HuH-7 (cell line): ENCODE data around the gene RAB27A.
A peak's percentile ranks its signal among the peaks of the same experiment; 100 is the strongest.
"Not testable (repeated sequence)": the region's sequence is repeated elsewhere in the genome, so short reads cannot be mapped to it uniquely, and the experiment has no call there.

ENCODE experiments used
- DNase-seq: peaks from one replicate; pipeline ENCODE4 v3.0.0; 2011; ENCODE audit warnings: low spot score

RAB27A gene

DNA sequence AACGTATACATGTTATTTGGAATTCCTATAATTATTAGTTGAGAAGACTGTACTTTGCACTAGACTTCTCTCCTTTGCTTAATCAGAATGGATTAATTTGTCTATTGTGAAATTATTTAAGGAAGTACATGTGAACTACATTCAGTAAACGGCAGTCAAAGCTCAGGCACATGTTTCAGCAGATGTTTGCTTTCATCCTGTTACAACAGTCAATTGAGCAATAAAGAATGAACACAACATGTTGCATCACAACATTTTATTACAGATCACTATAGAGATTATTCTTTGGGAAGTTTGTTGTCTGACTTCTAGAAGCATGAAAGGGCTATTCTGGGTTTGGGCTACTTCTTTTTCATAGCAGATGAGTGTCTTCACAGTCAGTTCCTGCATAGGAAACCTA lies 39.2 kb downstream of the RAB27A start:
- peak; percentile 45 for DNase-seq

DNA sequence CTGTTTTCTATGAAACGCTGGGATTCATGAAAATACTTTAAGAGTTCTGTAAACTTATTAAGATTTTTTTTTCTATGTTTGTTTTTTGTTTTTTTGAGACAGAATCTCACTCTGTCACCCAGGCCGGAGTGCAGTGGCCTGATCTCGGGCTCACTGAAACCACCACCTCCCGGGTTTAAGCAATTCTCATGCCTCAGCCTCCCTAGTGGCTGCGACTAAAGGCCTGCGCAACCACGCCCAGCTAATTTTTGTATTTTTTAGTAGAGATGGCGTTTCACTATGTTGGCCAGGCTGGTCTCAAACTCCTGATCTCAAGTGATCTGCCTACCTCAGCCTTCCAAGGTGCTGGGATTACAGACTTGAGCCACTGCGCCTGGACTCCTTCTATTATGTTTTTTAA lies 39.7 kb downstream of the RAB27A start:
- DNase-seq = not testable (repeated sequence)

GRCh38 chr15:55248895-55249294 lies 40.7 kb downstream of the RAB27A start:
- no peak for DNase-seq

- DNase-seq = no peak
Measured at GRCh38 chr15:55247766-55248427, 41.7 kb downstream of the RAB27A start.

DNA sequence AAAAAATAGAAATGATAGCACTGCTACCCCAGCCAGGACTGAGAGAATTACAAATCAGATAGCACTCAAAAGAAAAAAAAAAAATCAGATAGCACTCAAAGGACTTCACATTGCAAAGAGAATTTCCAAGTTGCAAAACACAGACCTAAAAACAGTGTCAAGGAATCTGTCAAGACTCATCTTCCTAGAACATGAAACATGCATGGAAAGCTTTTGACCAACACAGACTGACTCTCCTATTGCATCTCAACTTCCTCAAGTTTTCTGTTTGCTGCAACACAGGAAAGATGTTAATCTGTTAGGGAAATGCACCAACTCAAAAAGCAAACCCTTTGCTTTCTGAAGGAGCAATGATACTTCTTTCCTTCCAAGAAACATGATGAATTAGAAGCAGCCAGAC lies 42.3 kb downstream of the RAB27A start:
- no peak for DNase-seq

DNA sequence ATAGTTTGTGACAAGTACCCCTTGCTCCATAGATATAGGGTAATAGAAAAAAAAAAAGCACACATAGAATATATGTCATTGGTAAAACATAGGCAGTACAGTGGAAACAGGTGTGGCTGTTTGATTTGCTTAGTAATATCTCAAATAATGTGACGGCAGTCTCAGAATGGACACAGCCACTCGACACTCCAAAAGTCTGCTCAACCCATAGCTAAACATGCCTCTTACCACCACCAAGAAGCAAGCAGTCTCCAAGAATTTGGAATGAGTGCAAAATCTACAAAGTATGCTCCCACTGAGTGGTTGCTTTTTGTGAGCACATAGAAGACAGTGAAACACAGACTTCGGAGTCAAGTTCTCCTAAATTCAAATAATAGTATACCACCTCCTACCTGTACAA lies 43.0 kb downstream of the RAB27A start:
- DNase-seq = no peak

DNA sequence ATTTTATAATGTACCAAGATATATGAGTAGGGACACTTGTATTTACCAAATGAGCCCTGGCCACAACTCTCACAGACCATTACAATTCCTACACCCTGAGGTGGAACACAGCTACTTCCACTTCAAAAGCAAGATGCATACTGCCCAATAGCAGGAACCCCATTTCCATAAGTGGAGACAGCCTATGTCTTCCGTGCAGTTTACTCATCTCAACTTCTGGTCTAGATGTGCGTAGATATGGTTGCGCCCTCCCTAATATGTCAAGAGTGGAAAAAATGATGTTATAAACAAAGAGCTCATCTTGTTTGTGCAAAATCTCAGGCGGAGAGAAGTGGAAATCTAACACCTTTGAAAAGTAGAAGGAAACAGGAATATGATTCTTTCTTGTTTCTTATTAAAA lies 44.6 kb downstream of the RAB27A start:
- no peak for DNase-seq

DNA sequence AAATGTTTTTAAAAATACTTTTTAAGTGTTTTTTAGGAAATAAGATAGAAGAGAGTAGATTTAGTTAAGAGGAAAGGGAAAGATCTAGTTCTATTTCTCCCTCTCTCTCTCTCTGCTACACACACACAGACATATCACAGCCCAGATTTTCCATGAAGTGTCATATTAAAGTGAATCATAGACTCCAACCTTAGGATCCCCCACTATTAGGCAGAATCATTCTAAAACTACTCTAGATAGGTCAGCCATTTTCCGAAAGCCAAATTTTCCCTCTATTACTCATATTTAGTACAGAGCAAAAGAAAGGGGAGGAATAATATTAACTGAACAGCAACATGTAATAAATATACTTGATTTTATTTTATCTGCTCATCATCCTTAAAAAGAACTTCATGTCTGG lies 47.7 kb downstream of the RAB27A start:
- DNase-seq = no peak

- DNase-seq = no peak
Measured at GRCh38 chr15:55241186-55241585, 48.4 kb downstream of the RAB27A start.

DNA sequence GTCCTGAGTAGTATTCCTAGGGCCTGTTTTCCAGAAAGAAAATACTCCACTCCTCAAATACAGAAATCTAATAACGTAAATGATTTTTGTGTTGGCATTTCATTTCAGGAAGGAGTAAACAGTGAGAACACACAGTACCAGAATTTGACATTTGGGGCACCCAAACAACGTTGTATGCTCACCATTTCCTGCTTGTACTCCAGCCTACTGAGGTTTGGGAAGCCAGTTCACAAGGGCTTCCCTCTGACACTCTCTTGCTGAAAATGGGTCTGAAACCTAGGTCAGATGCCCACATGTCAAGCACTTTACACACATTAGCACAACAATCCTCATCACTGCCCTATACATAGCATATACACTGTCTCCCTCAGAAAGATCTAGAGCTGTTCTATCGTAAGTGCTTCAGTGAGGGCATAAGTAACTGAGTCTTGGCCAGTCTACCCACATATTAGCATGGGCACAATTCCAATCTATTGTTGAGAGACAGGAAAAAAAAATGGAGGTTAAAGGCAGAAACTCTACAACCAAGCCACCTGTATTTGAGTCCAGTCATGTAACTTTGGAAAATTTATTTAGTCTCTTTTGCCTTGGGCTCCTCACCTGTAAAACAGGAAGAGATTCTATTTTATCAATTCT lies 49.4 kb downstream of the RAB27A start:
- no peak for DNase-seq

GRCh38 chr15:55239440-55240124 lies 50.0 kb downstream of the RAB27A start:
- DNase-seq = no peak

- DNase-seq = no peak
Measured at GRCh38 chr15:55238877-55239276, 50.7 kb downstream of the RAB27A start.

GRCh38 chr15:55237219-55238130 lies 52.1 kb downstream of the RAB27A start:
- no peak for DNase-seq

GRCh38 chr15:55235546-55236036 lies 54.0 kb downstream of the RAB27A start:
- no peak for DNase-seq

- no peak for DNase-seq
Measured at GRCh38 chr15:55234800-55235104, 54.9 kb downstream of the RAB27A start.

DNA sequence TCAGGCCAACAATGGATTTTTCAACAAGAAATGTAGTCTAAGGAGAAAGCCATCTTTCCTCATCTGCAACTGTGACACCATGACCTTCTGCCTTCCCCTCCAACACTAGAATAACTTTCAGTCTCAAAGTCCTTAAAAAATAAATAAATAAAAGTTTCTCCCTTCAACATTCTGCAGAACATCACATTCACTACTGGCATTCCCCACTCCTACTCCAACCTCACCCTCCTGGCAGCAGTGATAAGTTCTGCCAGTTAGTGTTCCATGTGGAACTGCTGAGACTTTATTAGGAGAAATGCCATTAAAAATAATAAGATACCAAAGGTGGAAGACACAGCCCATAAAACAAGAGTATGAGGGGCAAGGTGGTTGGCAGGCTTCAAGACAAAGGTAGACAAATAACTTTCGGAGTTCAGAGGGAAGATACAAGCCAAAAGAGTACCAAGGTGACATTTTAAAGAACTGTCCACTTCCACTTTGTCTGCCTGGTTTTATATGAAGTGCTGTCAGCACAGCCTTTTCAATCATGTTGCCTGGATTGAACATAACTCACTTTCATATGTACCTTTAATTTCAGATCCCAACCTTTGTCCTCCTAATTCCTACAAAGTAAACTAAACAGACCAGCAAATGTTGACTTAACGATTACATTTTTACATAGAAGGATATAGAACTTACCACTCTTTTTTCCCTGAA lies 55.4 kb downstream of the RAB27A start:
- no peak for DNase-seq

- no peak for DNase-seq
Measured at GRCh38 chr15:55231455-55231854, 58.2 kb downstream of the RAB27A start.

DNA sequence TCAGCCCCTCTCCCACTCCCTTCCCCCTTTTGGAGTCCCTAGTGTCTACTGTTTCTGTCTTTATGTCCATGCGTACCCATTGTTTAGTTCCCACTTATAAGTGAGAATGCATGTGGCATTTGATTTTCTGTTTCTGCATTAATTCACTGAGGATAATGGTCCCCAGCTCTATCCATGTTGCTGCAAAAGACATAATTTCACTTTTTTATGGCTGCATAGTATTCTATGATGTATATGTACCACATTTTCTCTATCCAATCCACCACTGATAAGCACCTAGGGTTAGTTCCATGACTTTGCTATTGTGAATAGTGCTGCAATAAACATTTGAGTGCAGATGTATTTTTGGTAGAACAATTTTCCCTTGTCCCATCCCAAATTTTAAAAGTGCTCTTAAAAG lies 58.7 kb downstream of the RAB27A start:
- DNase-seq = no peak

DNA sequence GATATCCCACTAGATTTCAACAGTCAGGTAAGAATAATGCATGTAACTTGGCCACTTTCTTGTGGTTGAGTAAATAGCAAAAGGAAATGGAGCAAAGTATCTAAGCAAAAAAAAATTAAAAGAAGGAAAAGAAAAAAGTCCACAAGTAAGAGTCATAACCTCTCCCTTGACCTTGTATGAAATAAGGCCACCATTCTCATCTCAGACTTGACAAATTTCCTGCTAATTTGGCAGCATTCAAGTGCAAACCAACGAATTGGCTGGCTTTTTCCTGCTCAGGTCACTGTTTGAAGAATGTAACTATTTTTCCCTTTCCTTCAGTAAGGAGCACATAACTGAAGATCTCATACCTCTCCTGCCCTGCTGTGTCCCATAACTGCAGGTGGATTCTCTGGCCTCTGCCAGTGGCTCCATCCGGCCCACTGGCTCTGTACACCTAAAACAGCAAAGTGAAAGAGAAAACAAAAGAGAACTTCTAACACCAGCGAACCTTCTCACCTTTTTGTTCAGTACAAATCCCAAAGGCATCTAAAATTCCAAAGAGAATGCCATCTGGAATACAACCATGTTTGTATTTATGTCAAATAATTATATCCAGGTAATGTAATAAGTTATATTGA lies 59.5 kb downstream of the RAB27A start:
- no peak for DNase-seq

DNA sequence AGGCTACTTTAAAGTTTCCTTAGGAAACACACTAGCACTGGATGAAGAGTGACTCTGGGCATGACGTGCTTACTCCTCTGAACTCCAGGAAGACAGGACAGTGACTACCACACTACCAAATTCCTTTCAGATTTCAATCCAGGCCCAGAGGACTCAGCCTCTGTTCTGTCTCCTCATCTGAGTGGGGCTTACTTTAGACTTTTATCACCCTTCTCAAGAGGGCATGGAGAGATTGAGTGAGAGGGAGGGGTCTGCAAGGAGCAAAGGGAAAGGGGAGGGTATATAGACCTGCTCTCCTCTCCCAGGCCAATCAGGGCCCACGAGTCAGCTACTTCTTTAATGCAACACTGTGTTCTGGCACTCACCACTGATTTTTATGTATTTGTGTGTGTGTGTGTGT lies 63.5 kb downstream of the RAB27A start:
- no peak for DNase-seq

DNA sequence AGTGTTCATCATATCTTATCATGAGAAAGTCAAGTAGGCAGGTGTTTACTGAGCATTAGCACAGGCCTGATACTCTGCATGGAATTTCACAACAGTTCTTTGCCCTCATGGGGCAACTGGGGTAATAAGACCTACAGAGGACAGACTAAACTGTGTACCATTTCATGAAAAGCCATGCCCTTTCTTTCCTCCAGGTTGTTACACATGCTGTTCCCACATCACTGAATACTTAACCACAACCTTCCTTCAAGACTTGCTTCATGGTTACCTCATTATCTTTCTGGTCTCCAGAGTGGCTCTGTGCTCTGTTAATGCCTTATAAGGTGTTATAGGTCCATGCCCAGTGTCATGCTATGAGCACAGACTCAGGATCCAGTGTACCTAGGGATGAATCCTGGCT lies 64.7 kb downstream of the RAB27A start:
- DNase-seq = peak; percentile 11
